ENCODE results near the gene DSTN. TPM values are rescaled to one million over a fixed set of nuclear protein-coding genes. Genes with fewer than 3 reads are reported as not detected.
A peak's percentile ranks its signal among the peaks of the same experiment; 100 is the strongest.

Gene DSTN
- total and polyA plus RNA-seq, 12 donors, result 261 to 802 (median 546) TPM

GRCh38 chr20:17566345-17566744 is 3.5 kb upstream of the DSTN start:
- Histone ChIP-seq H3K36me3 (no peaks in the 10 kb centered on the region), H3K4me1 (peaks cover 4 to 25% (median 17%) of the 10 kb centered on the region in 9 donors), H3K4me3 (no peak overlapping the region), H3K27ac (no peak overlapping the region), H3K27me3 (no peaks in the 10 kb centered on the region), H3K9me3 (no peaks in the 10 kb centered on the region)
- WGBS, 2 donors, result 93 to 99% methylated on average over 3 of the region's 3 CpGs
- DNase-seq (no peak), ATAC-seq (no peak)
- intact Hi-C loops (cut with DNase I), result loop anchor here in 1 of 10 donors (5.0 kb wide), 1 partner anchor 46 kb away; no protein-coding TSS in a partner anchor
- no peak for TF ChIP-seq CTCF (IDR thresholded peaks at IDR 0.05)

GRCh38 chr20:17568045-17568788 is 1.7 kb upstream of the DSTN start:
- WGBS, 2 donors, result 58 to 74% methylated on average over 6 of the region's 6 CpGs
- DNase-seq (no peak), ATAC-seq (no peak)
- intact Hi-C loops (cut with DNase I), result loop anchor here in 1 of 10 donors (5.0 kb wide), 1 partner anchor 44 kb away; no protein-coding TSS in a partner anchor
- Histone ChIP-seq H3K27ac (peak overlapping the region; percentile 95 to 100 (median 99)), H3K4me1 (peaks cover 4 to 39% (median 35%) of the 10 kb centered on the region in 9 donors), H3K27me3 (no peaks in the 10 kb centered on the region), H3K9me3 (no peaks in the 10 kb centered on the region), H3K4me3 (peak overlapping the region; percentile 15 to 99 (median 96)), H3K36me3 (no peaks in the 10 kb centered on the region)
- TF ChIP-seq CTCF (IDR thresholded peaks at IDR 0.05), result no peak

GRCh38 chr20:17568972-17569521 is 828 bp upstream of the DSTN start:
- Histone ChIP-seq H3K4me1 (peaks cover 4 to 47% (median 44%) of the 10 kb centered on the region in 9 donors), H3K36me3 (no peaks in the 10 kb centered on the region)
- TF ChIP-seq CTCF (IDR thresholded peaks at IDR 0.05), result no peak

GRCh38 chr20:17570347-17571152 is 675 bp downstream of the DSTN start:
- Histone ChIP-seq H3K4me1 (peaks cover 4 to 62% (median 52%) of the 10 kb centered on the region in 9 donors), H3K9me3 (no peaks in the 10 kb centered on the region), H3K27me3 (no peaks in the 10 kb centered on the region), H3K27ac (peak overlapping the region; percentile 95 to 100 (median 99)), H3K4me3 (peak overlapping the region; percentile 81 to 99 (median 96)), H3K36me3 (peaks cover 0 to 9% (median 0%) of the 10 kb centered on the region in 9 donors)
- WGBS, 2 donors, result 1 to 2% methylated on average over 43 of the region's 43 CpGs
- intact Hi-C loops (cut with DNase I), result loop anchor here in 6 of 10 donors (2.0 to 5.0 kb wide), 6 partner anchors 33 to 398 kb away; partner anchors contain the start of genes MGME1 (in 1 of the 6), RRBP1 (in 1 of the 6) and SNX5 (in 1 of the 6)
- ATAC-seq (peak; percentile 26 to 73 (median 50)), DNase-seq (peak; percentile 47 to 53)
- peak in 2 of 9 donors; percentile 18 to 24 for TF ChIP-seq CTCF (IDR thresholded peaks at IDR 0.05)

More at GRCh38 chr20:17568972-17569521, 828 bp upstream of the DSTN start:
- intact Hi-C loops (cut with DNase I), result loop anchor here in 1 of 10 donors (5.0 kb wide), 1 partner anchor 43 kb away; no protein-coding TSS in a partner anchor
- Histone ChIP-seq H3K4me3 (peak overlapping the region; percentile 81 to 99 (median 96)), H3K27ac (peak overlapping the region; percentile 95 to 100 (median 99)), H3K27me3 (no peaks in the 10 kb centered on the region), H3K9me3 (no peaks in the 10 kb centered on the region)
- peak; percentile 80 to 92 for DNase-seq
- peak; percentile 56 to 87 (median 83) for ATAC-seq
- 0 to 1% methylated on average over 31 to 37 of the region's 38 CpGs for WGBS, 2 donors
